HepG2 (cell line): ENCODE results near the gene TRPC4. TPM values are rescaled to one million over a fixed set of nuclear protein-coding genes. Genes with fewer than 3 reads are reported as not detected.

Experiments
- ATAC-seq: fragments of 200-7000 bp; cut with Tn5 transposase; 3 replicates; pipeline ENCODE4 v1.9.1; 2020; ENCODE audit warnings: mild to moderate bottlenecking, moderate library complexity
- BruUV-seq: library from RNA; stranded (reverse); fragments of 400-500 nt; replicated peaks from 2 replicates; lab custom pipeline; 2021; lab: Mats Ljungman, UMichigan
- CTCF ChIA-PET: fragments of 300-600 bp; formaldehyde crosslinking; extraction: SDS; loops from one replicate; lab custom pipeline; 2021; ENCODE audit warnings: low total read pairs, inconsistent platforms, low intra/inter-chr PET ratio; lab: Yijun Ruan, JAX
- POLR2A ChIA-PET: fragments of 350-600 bp; sonication (Branson Sonifier 250); formaldehyde crosslinking; loops from one replicate; lab custom pipeline; 2020; ENCODE audit warnings: antibody characterized with exemption, inconsistent platforms; lab: Yijun Ruan, JAX
- DNase-seq: peaks from one replicate; pipeline ENCODE4 v3.0.0-alpha.2; 2015; ENCODE audit warnings: low spot score
- FAIRE-seq: peaks from 3 replicates; lab custom pipeline; 2011; peaks lifted over from hg19 to GRCh38; lab: Jason Lieb, UNC
- H2AFZ ChIP-seq: one replicate; pipeline ENCODE4 v1.6.1; 2011; ENCODE audit warnings: low read length, inconsistent platforms
- H3K27ac ChIP-seq: fragments of 300-600 bp; 3 replicates; pipeline ENCODE4 v1.8.0; 2011; ENCODE audit warnings: mixed run types, mild to moderate bottlenecking, mixed read lengths, low read length, inconsistent platforms; ENCODE audit not compliant: insufficient read depth; ENCODE audit errors: extremely low read length
- H3K27me3 ChIP-seq, 2 experiments: fragments of 200-600 bp in 1 of 2; 2 replicates in 1 of 2; 3 replicates in 1 of 2; pipeline versions ENCODE4 v1.6.0 to v1.8.0; 2011; ENCODE audit warnings: low read length in 2 of 2, mild to moderate bottlenecking in 2 of 2, moderate library complexity in 2 of 2, inconsistent platforms in 1 of 2; ENCODE audit not compliant: insufficient read depth in 2 of 2, control insufficient read depth in 1 of 2
- H3K36me3 ChIP-seq, 2 experiments: fragments of 200-600 bp in 1 of 2; replicated peaks in 1 of 2; 2 replicates in 1 of 2; 3 replicates in 1 of 2; pipeline versions ENCODE4 v1.5.1 to v1.8.0; 2011; ENCODE audit warnings: low read length in 2 of 2, inconsistent platforms in 1 of 2; ENCODE audit not compliant: insufficient read depth in 2 of 2, control insufficient read depth in 1 of 2
- H3K4me1 ChIP-seq: 2 replicates; pipeline ENCODE4 v1.5.1; 2012; ENCODE audit warnings: low read length, inconsistent platforms; ENCODE audit not compliant: insufficient read depth
- H3K4me2 ChIP-seq: 2 replicates; pipeline ENCODE4 v1.6.0; 2011; ENCODE audit warnings: low read depth, low read length, inconsistent platforms
- H3K4me3 ChIP-seq, 3 experiments: fragments of 200-600 bp in 1 of 3; sonication (generic), shearing (Covaris generic) in 1 of 3; replicated peaks in 1 of 3; 2 replicates each; pipeline ENCODE4 v1.5.1; 2011 to 2016; ENCODE audit warnings: low read length in 3 of 3, inconsistent platforms in 2 of 3, low read depth in 2 of 3, mild to moderate bottlenecking in 2 of 3, control low read depth in 1 of 3, mixed read lengths in 1 of 3; ENCODE audit not compliant: insufficient read depth in 1 of 3
- H3K79me2 ChIP-seq: one replicate; pipeline ENCODE4 v1.6.1; 2011; ENCODE audit warnings: low read length, inconsistent platforms; ENCODE audit not compliant: insufficient read depth
- H3K9ac ChIP-seq: 2 replicates; pipeline ENCODE4 v1.6.0; 2011; ENCODE audit warnings: mild to moderate bottlenecking, low read depth, low read length, inconsistent platforms; ENCODE audit not compliant: insufficient read depth
- H3K9me3 ChIP-seq: 2 replicates; pipeline ENCODE4 v1.5.1; 2012; ENCODE audit warnings: mild to moderate bottlenecking, low read length
- H4K20me1 ChIP-seq: 2 replicates; pipeline ENCODE4 v1.6.0; 2011; ENCODE audit warnings: inconsistent platforms, mild to moderate bottlenecking, low read length, moderate library complexity; ENCODE audit not compliant: insufficient read depth
- ESRRA ChIP-seq: sonication (generic); formaldehyde crosslinking; IDR thresholded peaks from 2 replicates; pipeline ENCODE4 v1.5.1; 2020; ENCODE audit warnings: mild to moderate bottlenecking, low read depth, missing genetic modification reagents
- MLLT10 ChIP-seq: sonication (generic); formaldehyde crosslinking; IDR thresholded peaks from 2 replicates; pipeline ENCODE4 v1.4.0; 2020; ENCODE audit warnings: missing genetic modification reagents
- MYNN ChIP-seq: sonication (generic); formaldehyde crosslinking; IDR thresholded peaks from 2 replicates; pipeline ENCODE4 v1.4.0; 2020; ENCODE audit warnings: mild to moderate bottlenecking, low read depth, missing genetic modification reagents
- NR1H2 ChIP-seq: sonication (generic); formaldehyde crosslinking; IDR thresholded peaks from 2 replicates; pipeline ENCODE4 v1.8.1; 2022; ENCODE audit warnings: low read depth, missing genetic modification reagents, borderline replicate concordance
- ZBTB20 ChIP-seq: sonication (generic); formaldehyde crosslinking; IDR thresholded peaks from 2 replicates; pipeline ENCODE4 v1.8.1; 2023; ENCODE audit warnings: missing genetic modification reagents, low read depth, mild to moderate bottlenecking, borderline replicate concordance
- ZNF382 ChIP-seq: sonication (generic); formaldehyde crosslinking; IDR thresholded peaks from 2 replicates; pipeline ENCODE4 v1.5.0; 2020; ENCODE audit warnings: missing genetic modification reagents, mild to moderate bottlenecking, borderline replicate concordance
- ZNF496 ChIP-seq: sonication (generic); formaldehyde crosslinking; IDR thresholded peaks from 2 replicates; pipeline ENCODE4 v1.8.1; 2023; ENCODE audit warnings: mild to moderate bottlenecking, moderate library complexity, missing genetic modification reagents; ENCODE audit not compliant: insufficient replicate concordance
- ZNF546 ChIP-seq: sonication (generic); formaldehyde crosslinking; conservative IDR thresholded peaks from 2 replicates; pipeline ENCODE4 v1.8.1; 2023; ENCODE audit warnings: mild to moderate bottlenecking, missing genetic modification reagents
- ZNF878 ChIP-seq: sonication (generic); formaldehyde crosslinking; IDR thresholded peaks from 2 replicates; pipeline ENCODE4 v1.8.1; 2023; ENCODE audit warnings: mild to moderate bottlenecking, missing genetic modification reagents, moderate library complexity
- WGBS: methylation state at CpG from one replicate; pipeline ENCODE4 v1.1.6; 2017; ENCODE audit warnings: low lambda C conversion rate; 5-methylcytosine and 5-hydroxymethylcytosine counted together
- in situ Hi-C: cut with HindIII; loops from 2 replicates; pipeline ENCODE4 v1.10.0; 2017; ENCODE audit warnings: low pct_unique_long_range_greater_than_20kb; ENCODE audit not compliant: extremely low pct_ligation_motif_present
- intact Hi-C: fragments of 100-400 bp; cut with micrococcal nuclease; formaldehyde crosslinking; loops from one replicate; pipeline ENCODE4 v1.10.0; 2022; ENCODE audit not compliant: unreplicated experiment
- polyA plus RNA-seq, 8 experiments: library from polyadenylated mRNA; depleted of rRNA in 3 of 8; stranded (reverse) in 7 of 8; unstranded in 1 of 8; fragments of >200 nt; fragmentation: Illumina TruSeq in 4 of 8; extraction: Trizol in 4 of 8; gene quantifications; 2 replicates each; pipeline versions ENCODE4 v1.2.1 to v1.2.3, GENCODE V29; 2011 to 2016; ENCODE audit warnings: low read depth in 4 of 8, missing spikeins in 1 of 8, mixed read lengths in 1 of 8; ENCODE audit not compliant: insufficient read depth in 1 of 8
- total RNA-seq, 5 experiments: library from RNA; depleted of rRNA; stranded (reverse); fragments of >200 nt; fragmentation: Illumina TruSeq; extraction: Trizol; gene quantifications; 2 replicates each; pipeline ENCODE4 v1.2.3, GENCODE V29; 2016; ENCODE audit warnings: low read depth in 1 of 5
- TF ChIP-seq, protein P1 (sequence below): sonication (generic); formaldehyde crosslinking; IDR thresholded peaks from 2 replicates; pipeline ENCODE4 v1.5.0; 2020; ENCODE audit warnings: missing genetic modification reagents, mild to moderate bottlenecking, borderline replicate concordance
- TF ChIP-seq, protein P2 (sequence below): sonication (generic); formaldehyde crosslinking; IDR thresholded peaks from 2 replicates; pipeline ENCODE4 v1.5.1; 2020; ENCODE audit warnings: missing genetic modification reagents, mild to moderate bottlenecking, borderline replicate concordance
- TF ChIP-seq, protein P3 (sequence below): sonication (generic); formaldehyde crosslinking; IDR thresholded peaks from 2 replicates; pipeline ENCODE4 v1.9.0; 2021; ENCODE audit warnings: missing genetic modification reagents, mild to moderate bottlenecking, borderline replicate concordance
- TF ChIP-seq, protein P4 (sequence below): sonication (generic); formaldehyde crosslinking; IDR thresholded peaks from 2 replicates; pipeline ENCODE4 v1.5.0; 2020; ENCODE audit warnings: mild to moderate bottlenecking, missing genetic modification reagents, borderline replicate concordance

TRPC4 gene
- total and polyA plus RNA-seq, 2 of the 13 experiments (the other 11 are each of a cell fraction or from before 2014, with no cell fraction given) = not detected

DNA sequence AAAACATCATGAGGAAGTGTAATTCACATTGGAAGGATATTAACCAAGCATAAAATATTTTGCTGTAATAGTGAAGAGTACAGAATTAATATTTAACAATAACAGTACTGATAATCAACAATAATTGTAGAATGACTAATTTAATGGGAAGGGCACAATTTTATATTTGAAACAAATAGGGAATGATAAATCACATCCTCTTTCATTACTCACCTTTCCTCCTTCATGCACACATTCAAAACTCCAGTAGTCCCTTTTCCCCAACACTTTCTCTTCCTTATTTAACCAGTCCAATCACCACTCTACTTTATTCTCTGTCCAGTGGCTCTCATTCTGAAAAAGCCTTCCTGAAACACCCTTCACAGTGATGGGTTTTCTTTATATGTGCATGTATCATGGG lies 160.3 kb downstream of the TRPC4 start (continued):
- TF ChIP-seq ZNF546 (CRISPR knock-in tag) = no peak
- TF ChIP-seq ZNF496 = no peak
- TF ChIP-seq, protein P1, sequence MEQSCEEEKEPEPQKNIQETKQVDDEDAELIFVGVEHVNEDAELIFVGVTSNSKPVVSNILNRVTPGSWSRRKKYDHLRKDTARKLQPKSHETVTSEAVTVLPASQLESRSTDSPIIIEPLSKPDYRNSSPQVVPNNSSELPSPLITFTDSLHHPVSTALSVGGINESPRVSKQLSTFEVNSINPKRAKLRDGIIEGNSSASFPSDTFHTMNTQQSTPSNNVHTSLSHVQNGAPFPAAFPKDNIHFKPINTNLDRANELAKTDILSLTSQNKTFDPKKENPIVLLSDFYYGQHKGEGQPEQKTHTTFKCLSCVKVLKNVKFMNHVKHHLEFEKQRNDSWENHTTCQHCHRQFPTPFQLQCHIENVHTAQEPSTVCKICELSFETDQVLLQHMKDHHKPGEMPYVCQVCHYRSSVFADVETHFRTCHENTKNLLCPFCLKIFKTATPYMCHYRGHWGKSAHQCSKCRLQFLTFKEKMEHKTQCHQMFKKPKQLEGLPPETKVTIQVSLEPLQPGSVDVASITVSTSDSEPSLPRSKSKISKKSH (CRISPR knock-in tag) = no peak
- TF ChIP-seq NR1H2 = no peak
- no peak for TF ChIP-seq MYNN (CRISPR knock-in tag)
- TF ChIP-seq, protein P2, sequence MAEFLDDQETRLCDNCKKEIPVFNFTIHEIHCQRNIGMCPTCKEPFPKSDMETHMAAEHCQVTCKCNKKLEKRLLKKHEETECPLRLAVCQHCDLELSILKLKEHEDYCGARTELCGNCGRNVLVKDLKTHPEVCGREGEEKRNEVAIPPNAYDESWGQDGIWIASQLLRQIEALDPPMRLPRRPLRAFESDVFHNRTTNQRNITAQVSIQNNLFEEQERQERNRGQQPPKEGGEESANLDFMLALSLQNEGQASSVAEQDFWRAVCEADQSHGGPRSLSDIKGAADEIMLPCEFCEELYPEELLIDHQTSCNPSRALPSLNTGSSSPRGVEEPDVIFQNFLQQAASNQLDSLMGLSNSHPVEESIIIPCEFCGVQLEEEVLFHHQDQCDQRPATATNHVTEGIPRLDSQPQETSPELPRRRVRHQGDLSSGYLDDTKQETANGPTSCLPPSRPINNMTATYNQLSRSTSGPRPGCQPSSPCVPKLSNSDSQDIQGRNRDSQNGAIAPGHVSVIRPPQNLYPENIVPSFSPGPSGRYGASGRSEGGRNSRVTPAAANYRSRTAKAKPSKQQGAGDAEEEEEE (CRISPR knock-in tag) = no peak
- no peak for TF ChIP-seq ZNF878 (CRISPR knock-in tag)
- no peak for TF ChIP-seq ZNF382 (CRISPR knock-in tag)

DNA sequence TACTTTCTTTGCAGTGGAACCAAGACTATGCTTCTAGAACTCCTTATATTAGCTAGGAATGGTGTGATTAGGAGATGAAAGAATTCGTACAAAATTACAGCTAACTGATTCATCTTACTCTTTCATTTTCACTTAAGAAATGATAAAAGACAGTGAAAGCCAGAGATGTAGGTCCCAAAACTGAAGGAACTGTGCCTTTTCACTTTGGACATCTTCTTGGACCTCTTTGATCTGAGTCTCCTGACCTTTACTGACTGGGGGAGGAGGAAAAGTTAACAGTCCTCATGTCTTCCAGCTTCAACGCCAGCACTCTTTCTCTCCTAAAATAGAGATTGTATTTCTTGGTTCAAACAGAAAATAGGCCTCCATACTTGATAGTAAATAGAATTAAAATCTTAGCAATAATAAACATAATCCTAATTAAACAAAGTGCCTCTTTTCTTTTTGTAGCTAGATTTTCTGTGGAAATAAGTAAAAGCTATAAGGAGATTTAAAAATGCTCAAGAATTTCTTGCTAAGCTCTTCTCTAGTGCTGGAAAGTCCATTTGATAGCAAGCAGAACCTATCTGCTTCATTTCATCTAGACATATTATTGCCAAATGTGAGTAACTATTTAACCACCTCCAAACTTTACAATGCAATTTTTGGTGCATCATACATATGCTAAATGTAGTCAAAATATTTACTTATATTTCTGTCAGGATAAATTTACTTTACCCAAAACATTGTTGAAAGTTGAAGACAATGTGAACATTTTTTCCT lies 161.7 kb downstream of the TRPC4 start:
- CTCF ChIA-PET = no interaction called here
- Histone ChIP-seq H4K20me1 (no peaks in the 10 kb centered on the region), H3K4me1 (no peaks in the 10 kb centered on the region), H3K4me3 (no peak overlapping the region), H3K36me3 (no peaks in the 10 kb centered on the region), H3K27me3 (no peaks in the 10 kb centered on the region), H3K9me3 (no peaks in the 10 kb centered on the region), H3K27ac (no peak overlapping the region), H3K4me2 (no peak overlapping the region), H3K9ac (no peak overlapping the region), H3K79me2 (no peaks in the 10 kb centered on the region), H2AFZ (no peak overlapping the region)
- no TSS peak for BruUV-seq
- no peak for ATAC-seq
- no peak for FAIRE-seq
- in situ Hi-C loops = no loop called here
- intact Hi-C loops = no loop called here
- POLR2A ChIA-PET = no interaction called here
- WGBS = 2% methylated on average over 2 of the region's 2 CpGs
- no peak for DNase-seq
- TF ChIP-seq, protein P3, sequence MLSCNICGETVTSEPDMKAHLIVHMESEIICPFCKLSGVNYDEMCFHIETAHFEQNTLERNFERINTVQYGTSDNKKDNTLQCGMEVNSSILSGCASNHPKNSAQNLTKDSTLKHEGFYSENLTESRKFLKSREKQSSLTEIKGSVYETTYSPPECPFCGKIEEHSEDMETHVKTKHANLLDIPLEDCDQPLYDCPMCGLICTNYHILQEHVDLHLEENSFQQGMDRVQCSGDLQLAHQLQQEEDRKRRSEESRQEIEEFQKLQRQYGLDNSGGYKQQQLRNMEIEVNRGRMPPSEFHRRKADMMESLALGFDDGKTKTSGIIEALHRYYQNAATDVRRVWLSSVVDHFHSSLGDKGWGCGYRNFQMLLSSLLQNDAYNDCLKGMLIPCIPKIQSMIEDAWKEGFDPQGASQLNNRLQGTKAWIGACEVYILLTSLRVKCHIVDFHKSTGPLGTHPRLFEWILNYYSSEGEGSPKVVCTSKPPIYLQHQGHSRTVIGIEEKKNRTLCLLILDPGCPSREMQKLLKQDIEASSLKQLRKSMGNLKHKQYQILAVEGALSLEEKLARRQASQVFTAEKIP (CRISPR knock-in tag) = no peak
- TF ChIP-seq MLLT10 (CRISPR knock-in tag) = no peak
- no peak for TF ChIP-seq ESRRA (CRISPR knock-in tag)
- TF ChIP-seq ZBTB20 (CRISPR knock-in tag) = no peak
- TF ChIP-seq, protein P4, sequence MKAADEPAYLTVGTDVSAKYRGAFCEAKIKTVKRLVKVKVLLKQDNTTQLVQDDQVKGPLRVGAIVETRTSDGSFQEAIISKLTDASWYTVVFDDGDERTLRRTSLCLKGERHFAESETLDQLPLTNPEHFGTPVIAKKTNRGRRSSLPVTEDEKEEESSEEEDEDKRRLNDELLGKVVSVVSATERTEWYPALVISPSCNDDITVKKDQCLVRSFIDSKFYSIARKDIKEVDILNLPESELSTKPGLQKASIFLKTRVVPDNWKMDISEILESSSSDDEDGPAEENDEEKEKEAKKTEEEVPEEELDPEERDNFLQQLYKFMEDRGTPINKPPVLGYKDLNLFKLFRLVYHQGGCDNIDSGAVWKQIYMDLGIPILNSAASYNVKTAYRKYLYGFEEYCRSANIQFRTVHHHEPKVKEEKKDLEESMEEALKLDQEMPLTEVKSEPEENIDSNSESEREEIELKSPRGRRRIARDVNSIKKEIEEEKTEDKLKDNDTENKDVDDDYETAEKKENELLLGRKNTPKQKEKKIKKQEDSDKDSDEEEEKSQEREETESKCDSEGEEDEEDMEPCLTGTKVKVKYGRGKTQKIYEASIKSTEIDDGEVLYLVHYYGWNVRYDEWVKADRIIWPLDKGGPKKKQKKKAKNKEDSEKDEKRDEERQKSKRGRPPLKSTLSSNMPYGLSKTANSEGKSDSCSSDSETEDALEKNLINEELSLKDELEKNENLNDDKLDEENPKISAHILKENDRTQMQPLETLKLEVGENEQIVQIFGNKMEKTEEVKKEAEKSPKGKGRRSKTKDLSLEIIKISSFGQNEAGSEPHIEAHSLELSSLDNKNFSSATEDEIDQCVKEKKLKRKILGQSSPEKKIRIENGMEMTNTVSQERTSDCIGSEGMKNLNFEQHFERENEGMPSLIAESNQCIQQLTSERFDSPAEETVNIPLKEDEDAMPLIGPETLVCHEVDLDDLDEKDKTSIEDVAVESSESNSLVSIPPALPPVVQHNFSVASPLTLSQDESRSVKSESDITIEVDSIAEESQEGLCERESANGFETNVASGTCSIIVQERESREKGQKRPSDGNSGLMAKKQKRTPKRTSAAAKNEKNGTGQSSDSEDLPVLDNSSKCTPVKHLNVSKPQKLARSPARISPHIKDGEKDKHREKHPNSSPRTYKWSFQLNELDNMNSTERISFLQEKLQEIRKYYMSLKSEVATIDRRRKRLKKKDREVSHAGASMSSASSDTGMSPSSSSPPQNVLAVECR (CRISPR knock-in tag) = no peak
